K562 (cell line): ENCODE measurements around the gene MEPE. TPM values are rescaled to one million over a fixed set of nuclear protein-coding genes. Genes with fewer than 3 reads are reported as not detected.

Experiments used
- CBX3 ChIP-seq, 2 experiments: IDR thresholded peaks; 1 replicate in 1 of 2; 2 replicates in 1 of 2; pipeline ENCODE4 v1.6.1; 2012; ENCODE audit warnings: inconsistent platforms in 2 of 2, low read length in 2 of 2, borderline replicate concordance in 1 of 2, control low read depth in 1 of 2
- FOXM1 ChIP-seq, 2 experiments: fragments of 450-650 bp in 1 of 2; sonication (generic) in 1 of 2; formaldehyde crosslinking in 1 of 2; IDR thresholded peaks; 2 replicates each; pipeline versions ENCODE4 v1.6.1 to v1.9.0; 2017 to 2022; ENCODE audit warnings: low read depth in 2 of 2, mild to moderate bottlenecking in 2 of 2, missing genetic modification reagents in 1 of 2, moderate library complexity in 1 of 2
- GATAD2A ChIP-seq: fragments of 450-650 bp; IDR thresholded peaks from 2 replicates; pipeline ENCODE4 v1.6.1; 2017
- HNRNPH1 ChIP-seq: fragments of 200-400 bp; formaldehyde crosslinking; optimal IDR thresholded peaks from 2 replicates; pipeline ENCODE3; 2017; ENCODE audit warnings: low read depth, mild to moderate bottlenecking, low read length, moderate library complexity
- IRF2 ChIP-seq: sonication (generic); formaldehyde crosslinking; IDR thresholded peaks from 2 replicates; pipeline ENCODE4 v1.8.1; 2022; ENCODE audit warnings: mild to moderate bottlenecking, missing genetic modification reagents
- RAD21 ChIP-seq, 2 experiments: fragments of 250-450 bp in 1 of 2; fragments of 450-650 bp in 1 of 2; sonication (Bioruptor Pico) in 1 of 2; formaldehyde crosslinking in 1 of 2; IDR thresholded peaks in 1 of 2; conservative IDR thresholded peaks in 1 of 2; 2 replicates each; pipeline versions ENCODE4 v1.4.0 to v1.8.0; 2020 to 2022; ENCODE audit warnings: mild to moderate bottlenecking in 2 of 2, moderate library complexity in 1 of 2
- RFX7 ChIP-seq: fragments of 250-450 bp; sonication (Bioruptor Pico); IDR thresholded peaks from 2 replicates; pipeline ENCODE4 v1.5.1; 2021; ENCODE audit warnings: mild to moderate bottlenecking
- ZFP36 ChIP-seq: fragments of 150-350 bp; IDR thresholded peaks from 2 replicates; pipeline ENCODE4 v1.6.1; 2018; ENCODE audit warnings: low read length, low read depth; ENCODE audit not compliant: partially characterized antibody
- ZHX1 ChIP-seq: fragments of 150-350 bp; conservative IDR thresholded peaks from 2 replicates; pipeline ENCODE4 v1.6.1; 2014; ENCODE audit warnings: low read length
- ZNF778 ChIP-seq: fragments of 450-650 bp; formaldehyde crosslinking; IDR thresholded peaks from 2 replicates; pipeline ENCODE4 v1.4.0; 2020; ENCODE audit warnings: mild to moderate bottlenecking, moderate library complexity
- polyA plus RNA-seq, 8 experiments: library from polyadenylated mRNA; depleted of rRNA in 4 of 8; stranded (reverse) in 5 of 8; unstranded in 3 of 8; fragments of >200 nt; fragmentation: Nextera tagmentation in 2 of 8; fragmentation: Illumina TruSeq in 1 of 8; extraction: Ambion mirVana in 2 of 8; extraction: Trizol in 1 of 8; gene quantifications; 2 replicates each; pipeline versions ENCODE4 v1.2.1 to v1.2.3, GENCODE V29; 2011 to 2014; ENCODE audit warnings: inconsistent platforms in 1 of 8, missing spikeins in 1 of 8
- total RNA-seq, 7 experiments: library from RNA; depleted of rRNA in 6 of 7; stranded (reverse); fragments of >200 nt in 6 of 7; fragmentation: Illumina TruSeq in 2 of 7; extraction: Trizol in 2 of 7; gene quantifications; 2 replicates each; pipeline versions ENCODE4 v1.2.1 to v1.2.3, GENCODE V29; 2011 to 2021; ENCODE audit warnings: low replicate concordance in 1 of 7
- TF ChIP-seq, protein P1 (sequence below), 2 experiments: fragments of 450-650 bp; formaldehyde crosslinking in 1 of 2; IDR thresholded peaks; 2 replicates each; pipeline versions ENCODE4 v1.4.0 to v1.6.1; 2014 to 2020; ENCODE audit warnings: mild to moderate bottlenecking in 2 of 2, borderline replicate concordance in 1 of 2, low read depth in 1 of 2
- TF ChIP-seq, protein P2 (sequence below), 2 experiments: fragments of 450-650 bp; IDR thresholded peaks; 2 replicates each; pipeline ENCODE4 v1.6.1; 2016
- TF ChIP-seq, protein P3 (sequence below): fragments of 450-650 bp; IDR thresholded peaks from 2 replicates; pipeline ENCODE4 v1.6.1; 2016; ENCODE audit warnings: antibody characterized with exemption
- TF ChIP-seq, protein P4 (sequence below): fragments of 250-450 bp; sonication (Bioruptor Pico); IDR thresholded peaks from 2 replicates; pipeline ENCODE4 v1.8.0; 2021; ENCODE audit warnings: moderate library complexity, mild to moderate bottlenecking, inconsistent platforms

Gene MEPE
- total and polyA plus RNA-seq, 9 of the 15 experiments (the other 6 are each of a cell fraction or from before 2014, with no cell fraction given), result not detected

DNA sequence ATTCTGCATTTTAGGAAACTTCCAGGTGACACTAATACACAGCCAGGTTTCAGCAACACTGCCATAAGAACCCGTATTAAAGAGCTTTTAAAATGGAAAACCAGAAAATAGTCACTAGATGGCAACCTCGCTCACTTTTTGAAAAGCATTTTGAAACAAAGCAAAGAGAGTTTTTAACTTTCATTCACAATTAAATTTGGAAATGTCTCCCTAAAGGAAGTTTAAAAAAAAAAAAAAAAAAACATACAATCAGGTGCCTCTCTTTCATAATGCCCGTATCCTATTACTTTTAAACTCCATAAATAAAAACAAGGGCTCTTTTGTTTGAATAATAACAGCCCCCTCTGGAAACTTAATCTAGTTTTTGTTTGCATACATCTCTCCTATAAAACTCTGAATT lies 20.3 kb downstream of the MEPE start (continued):
- TF ChIP-seq, protein P1, sequence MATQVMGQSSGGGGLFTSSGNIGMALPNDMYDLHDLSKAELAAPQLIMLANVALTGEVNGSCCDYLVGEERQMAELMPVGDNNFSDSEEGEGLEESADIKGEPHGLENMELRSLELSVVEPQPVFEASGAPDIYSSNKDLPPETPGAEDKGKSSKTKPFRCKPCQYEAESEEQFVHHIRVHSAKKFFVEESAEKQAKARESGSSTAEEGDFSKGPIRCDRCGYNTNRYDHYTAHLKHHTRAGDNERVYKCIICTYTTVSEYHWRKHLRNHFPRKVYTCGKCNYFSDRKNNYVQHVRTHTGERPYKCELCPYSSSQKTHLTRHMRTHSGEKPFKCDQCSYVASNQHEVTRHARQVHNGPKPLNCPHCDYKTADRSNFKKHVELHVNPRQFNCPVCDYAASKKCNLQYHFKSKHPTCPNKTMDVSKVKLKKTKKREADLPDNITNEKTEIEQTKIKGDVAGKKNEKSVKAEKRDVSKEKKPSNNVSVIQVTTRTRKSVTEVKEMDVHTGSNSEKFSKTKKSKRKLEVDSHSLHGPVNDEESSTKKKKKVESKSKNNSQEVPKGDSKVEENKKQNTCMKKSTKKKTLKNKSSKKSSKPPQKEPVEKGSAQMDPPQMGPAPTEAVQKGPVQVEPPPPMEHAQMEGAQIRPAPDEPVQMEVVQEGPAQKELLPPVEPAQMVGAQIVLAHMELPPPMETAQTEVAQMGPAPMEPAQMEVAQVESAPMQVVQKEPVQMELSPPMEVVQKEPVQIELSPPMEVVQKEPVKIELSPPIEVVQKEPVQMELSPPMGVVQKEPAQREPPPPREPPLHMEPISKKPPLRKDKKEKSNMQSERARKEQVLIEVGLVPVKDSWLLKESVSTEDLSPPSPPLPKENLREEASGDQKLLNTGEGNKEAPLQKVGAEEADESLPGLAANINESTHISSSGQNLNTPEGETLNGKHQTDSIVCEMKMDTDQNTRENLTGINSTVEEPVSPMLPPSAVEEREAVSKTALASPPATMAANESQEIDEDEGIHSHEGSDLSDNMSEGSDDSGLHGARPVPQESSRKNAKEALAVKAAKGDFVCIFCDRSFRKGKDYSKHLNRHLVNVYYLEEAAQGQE (IDR thresholded peaks at IDR 0.05; ENCODE audit: borderline replicate concordance), result peak; percentile 27; the same call in 1 of the 2 replicates
- TF ChIP-seq, protein P1 (CRISPR knock-in tag; IDR thresholded peaks at IDR 0.05; ENCODE audit: low read depth), result no peak
- TF ChIP-seq CBX3 (IDR thresholded peaks at IDR 0.05; ENCODE audit: borderline replicate concordance in 1 of 2, low read length in 2 of 2) (no peak), FOXM1 (IDR thresholded peaks at IDR 0.05; ENCODE audit: low read depth) (no peak), FOXM1 (CRISPR knock-in tag; IDR thresholded peaks at IDR 0.05; ENCODE audit: low read depth) (no peak), RFX7 (CRISPR knock-in tag) (no peak), ZHX1 (no peak), ZNF778 (CRISPR knock-in tag) (no peak), IRF2 (no peak), HNRNPH1 (no peak), RAD21 (CRISPR knock-in tag; conservative IDR thresholded peaks at IDR 0.05 in 1 of 2, IDR thresholded peaks at IDR 0.05 in 1 of 2) (peak; percentile 59 to 66), ZFP36 (no peak), GATAD2A (no peak)
- TF ChIP-seq, protein P2, sequence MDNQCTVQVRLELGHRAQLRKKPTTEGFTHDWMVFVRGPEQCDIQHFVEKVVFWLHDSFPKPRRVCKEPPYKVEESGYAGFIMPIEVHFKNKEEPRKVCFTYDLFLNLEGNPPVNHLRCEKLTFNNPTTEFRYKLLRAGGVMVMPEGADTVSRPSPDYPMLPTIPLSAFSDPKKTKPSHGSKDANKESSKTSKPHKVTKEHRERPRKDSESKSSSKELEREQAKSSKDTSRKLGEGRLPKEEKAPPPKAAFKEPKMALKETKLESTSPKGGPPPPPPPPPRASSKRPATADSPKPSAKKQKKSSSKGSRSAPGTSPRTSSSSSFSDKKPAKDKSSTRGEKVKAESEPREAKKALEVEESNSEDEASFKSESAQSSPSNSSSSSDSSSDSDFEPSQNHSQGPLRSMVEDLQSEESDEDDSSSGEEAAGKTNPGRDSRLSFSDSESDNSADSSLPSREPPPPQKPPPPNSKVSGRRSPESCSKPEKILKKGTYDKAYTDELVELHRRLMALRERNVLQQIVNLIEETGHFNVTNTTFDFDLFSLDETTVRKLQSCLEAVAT (IDR thresholded peaks at IDR 0.05), result no peak
- TF ChIP-seq, protein P3, sequence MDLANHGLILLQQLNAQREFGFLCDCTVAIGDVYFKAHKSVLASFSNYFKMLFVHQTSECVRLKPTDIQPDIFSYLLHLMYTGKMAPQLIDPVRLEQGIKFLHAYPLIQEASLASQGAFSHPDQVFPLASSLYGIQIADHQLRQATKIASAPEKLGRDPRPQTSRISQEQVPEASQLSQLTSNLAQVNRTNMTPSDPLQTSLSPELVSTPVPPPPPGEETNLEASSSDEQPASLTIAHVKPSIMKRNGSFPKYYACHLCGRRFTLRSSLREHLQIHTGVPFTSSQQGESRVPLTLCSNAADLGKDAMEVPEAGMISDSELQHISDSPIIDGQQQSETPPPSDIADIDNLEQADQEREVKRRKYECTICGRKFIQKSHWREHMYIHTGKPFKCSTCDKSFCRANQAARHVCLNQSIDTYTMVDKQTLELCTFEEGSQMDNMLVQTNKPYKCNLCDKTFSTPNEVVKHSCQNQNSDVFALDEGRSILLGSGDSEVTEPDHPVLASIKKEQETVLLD, result no peak
- TF ChIP-seq, protein P4, sequence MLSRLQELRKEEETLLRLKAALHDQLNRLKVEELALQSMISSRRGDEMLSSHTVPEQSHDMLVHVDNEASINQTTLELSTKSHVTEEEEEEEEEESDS (CRISPR knock-in tag), result no peak
